ENCODE measurements around the gene ARL4A.

The ARL4A gene

GRCh38 chr7:12719981-12720865 lies 32.8 kb downstream of the ARL4A start:
- no peaks in the 10 kb centered on the region for H3K36me3 ChIP-seq (ENCODE audit: insufficient read depth, low read length)
- no peak overlapping the region for H3K4me3 ChIP-seq (ENCODE audit: low read length, poor library complexity, severe bottlenecking)

DNA sequence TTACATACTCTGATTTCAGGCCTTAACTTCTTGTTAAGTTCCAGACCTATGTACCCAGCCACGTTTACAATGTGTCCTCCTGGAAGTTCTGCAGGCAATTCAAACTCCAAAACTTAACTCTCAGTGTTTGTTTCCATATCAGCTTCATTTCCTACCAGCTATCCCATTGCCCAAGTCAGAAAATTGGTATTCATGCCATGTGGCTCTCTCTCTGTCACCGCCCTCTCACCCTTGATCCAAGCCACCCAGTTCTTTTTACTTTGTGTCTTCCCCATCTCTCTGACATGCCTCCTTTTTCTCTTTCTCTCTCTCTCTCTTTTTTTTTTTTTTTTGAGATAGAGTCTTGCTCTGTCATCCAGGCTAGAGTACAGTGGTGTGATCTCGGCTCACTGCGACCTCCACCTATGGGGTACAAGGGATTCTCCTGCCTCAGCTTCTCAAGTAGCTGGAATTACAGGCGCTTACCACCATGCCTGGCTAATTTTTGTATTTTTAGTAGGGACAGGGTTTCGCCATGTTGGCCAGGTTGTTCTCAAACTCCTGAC lies 33.9 kb downstream of the ARL4A start:
- Histone ChIP-seq H3K9me2 (replicated peaks; ENCODE audit: low read depth, low read length) (no peaks in the 10 kb centered on the region), H4K20me1 (ENCODE audit: insufficient read depth, low read length, poor library complexity, severe bottlenecking) (no peaks in the 10 kb centered on the region), H3K4me1 (ENCODE audit: insufficient read depth, low read length, poor library complexity, severe bottlenecking) (no peaks in the 10 kb centered on the region), H3K36me3 (ENCODE audit: insufficient read depth, low read length) (no peaks in the 10 kb centered on the region), H3K4me3 (ENCODE audit: low read length, poor library complexity, severe bottlenecking) (no peak overlapping the region), H3K4me2 (ENCODE audit: low read depth, low read length, poor library complexity, severe bottlenecking) (no peak overlapping the region), H3F3A (ENCODE audit: low read depth) (no peaks in the 10 kb centered on the region), H3K27me3 (ENCODE audit: insufficient read depth, low read length, poor library complexity, severe bottlenecking) (no peaks in the 10 kb centered on the region), H3K79me2 (ENCODE audit: insufficient read depth, low read length) (no peaks in the 10 kb centered on the region), H2AFZ (ENCODE audit: low read length) (no peak overlapping the region), H3K9ac (ENCODE audit: low read depth, low read length, poor library complexity, severe bottlenecking) (no peak overlapping the region), H3K9me3 (ENCODE audit: insufficient read depth, low read depth, low read length) (no peaks in the 10 kb centered on the region)
- TF ChIP-seq EZH2phosphoT487 (IDR thresholded peaks at IDR 0.05; ENCODE audit: borderline replicate concordance), result no peak
- TF ChIP-seq, protein P1, sequence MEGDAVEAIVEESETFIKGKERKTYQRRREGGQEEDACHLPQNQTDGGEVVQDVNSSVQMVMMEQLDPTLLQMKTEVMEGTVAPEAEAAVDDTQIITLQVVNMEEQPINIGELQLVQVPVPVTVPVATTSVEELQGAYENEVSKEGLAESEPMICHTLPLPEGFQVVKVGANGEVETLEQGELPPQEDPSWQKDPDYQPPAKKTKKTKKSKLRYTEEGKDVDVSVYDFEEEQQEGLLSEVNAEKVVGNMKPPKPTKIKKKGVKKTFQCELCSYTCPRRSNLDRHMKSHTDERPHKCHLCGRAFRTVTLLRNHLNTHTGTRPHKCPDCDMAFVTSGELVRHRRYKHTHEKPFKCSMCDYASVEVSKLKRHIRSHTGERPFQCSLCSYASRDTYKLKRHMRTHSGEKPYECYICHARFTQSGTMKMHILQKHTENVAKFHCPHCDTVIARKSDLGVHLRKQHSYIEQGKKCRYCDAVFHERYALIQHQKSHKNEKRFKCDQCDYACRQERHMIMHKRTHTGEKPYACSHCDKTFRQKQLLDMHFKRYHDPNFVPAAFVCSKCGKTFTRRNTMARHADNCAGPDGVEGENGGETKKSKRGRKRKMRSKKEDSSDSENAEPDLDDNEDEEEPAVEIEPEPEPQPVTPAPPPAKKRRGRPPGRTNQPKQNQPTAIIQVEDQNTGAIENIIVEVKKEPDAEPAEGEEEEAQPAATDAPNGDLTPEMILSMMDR (conservative IDR thresholded peaks at IDR 0.05; ENCODE audit: low read length), result no peak

More at GRCh38 chr7:12719981-12720865, 32.8 kb downstream of the ARL4A start:
- H3K4me1 ChIP-seq (ENCODE audit: insufficient read depth, low read length, poor library complexity, severe bottlenecking), result no peaks in the 10 kb centered on the region
- H3K27me3 ChIP-seq (ENCODE audit: insufficient read depth, low read length, poor library complexity, severe bottlenecking), result no peaks in the 10 kb centered on the region
- H4K20me1 ChIP-seq (ENCODE audit: insufficient read depth, low read length, poor library complexity, severe bottlenecking), result no peaks in the 10 kb centered on the region
- no peak overlapping the region for H2AFZ ChIP-seq (ENCODE audit: low read length)
- TF ChIP-seq EZH2phosphoT487 (IDR thresholded peaks at IDR 0.05; ENCODE audit: borderline replicate concordance), result no peak
- TF ChIP-seq, protein P1 (conservative IDR thresholded peaks at IDR 0.05; ENCODE audit: low read length), result no peak
- H3K79me2 ChIP-seq (ENCODE audit: insufficient read depth, low read length), result no peaks in the 10 kb centered on the region
- no peak overlapping the region for H3K9ac ChIP-seq (ENCODE audit: low read depth, low read length, poor library complexity, severe bottlenecking)
- no peaks in the 10 kb centered on the region for H3K9me2 ChIP-seq (replicated peaks; ENCODE audit: low read depth, low read length)
- H3K4me2 ChIP-seq (ENCODE audit: low read depth, low read length, poor library complexity, severe bottlenecking), result no peak overlapping the region
- no peaks in the 10 kb centered on the region for H3F3A ChIP-seq (ENCODE audit: low read depth)
- H3K9me3 ChIP-seq (ENCODE audit: insufficient read depth, low read depth, low read length), result no peaks in the 10 kb centered on the region

DNA sequence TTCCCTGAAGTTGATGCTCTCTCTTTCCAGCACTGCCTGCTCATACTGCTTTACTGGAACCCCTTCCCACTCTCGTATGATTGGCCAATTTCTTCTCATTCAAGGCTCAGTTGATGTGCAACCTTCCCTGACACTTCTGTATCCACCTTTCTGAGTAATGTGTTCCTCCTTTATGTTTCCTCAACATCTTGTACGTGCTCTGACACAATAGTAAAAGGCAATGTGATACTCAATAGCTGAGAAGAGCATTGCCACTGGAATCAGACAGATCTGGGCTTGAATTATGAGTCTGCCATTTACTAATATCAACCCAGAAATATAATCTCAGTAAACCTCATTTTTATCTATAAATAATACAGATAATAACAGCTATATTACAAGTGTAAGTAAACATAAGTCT lies 34.7 kb downstream of the ARL4A start:
- Histone ChIP-seq H3K4me3 (ENCODE audit: low read length, poor library complexity, severe bottlenecking) (no peak overlapping the region), H3K4me1 (ENCODE audit: insufficient read depth, low read length, poor library complexity, severe bottlenecking) (no peaks in the 10 kb centered on the region), H3K4me2 (ENCODE audit: low read depth, low read length, poor library complexity, severe bottlenecking) (no peak overlapping the region), H3K9me3 (ENCODE audit: insufficient read depth, low read depth, low read length) (no peaks in the 10 kb centered on the region), H3K9ac (ENCODE audit: low read depth, low read length, poor library complexity, severe bottlenecking) (no peak overlapping the region), H3F3A (ENCODE audit: low read depth) (no peaks in the 10 kb centered on the region), H3K79me2 (ENCODE audit: insufficient read depth, low read length) (no peaks in the 10 kb centered on the region), H3K27me3 (ENCODE audit: insufficient read depth, low read length, poor library complexity, severe bottlenecking) (no peaks in the 10 kb centered on the region), H2AFZ (ENCODE audit: low read length) (no peak overlapping the region), H3K36me3 (ENCODE audit: insufficient read depth, low read length) (no peaks in the 10 kb centered on the region), H4K20me1 (ENCODE audit: insufficient read depth, low read length, poor library complexity, severe bottlenecking) (no peaks in the 10 kb centered on the region), H3K9me2 (replicated peaks; ENCODE audit: low read depth, low read length) (no peaks in the 10 kb centered on the region)
- TF ChIP-seq, protein P1 (conservative IDR thresholded peaks at IDR 0.05; ENCODE audit: low read length), result no peak
- TF ChIP-seq EZH2phosphoT487 (IDR thresholded peaks at IDR 0.05; ENCODE audit: borderline replicate concordance), result no peak

Data from Loucy (cell line).